HT-29 (cell line): ENCODE measurements around the gene LAMTOR1. TPM values are rescaled to one million over a fixed set of nuclear protein-coding genes. Genes with fewer than 3 reads are reported as not detected.

ENCODE experiments used
- DNase-seq: peaks from one replicate; pipeline ENCODE4 v3.0.0-alpha.2; 2015; ENCODE audit warnings: low spot score
- total RNA-seq: library from RNA; depleted of rRNA; stranded (reverse); fragments of >200 nt; shearing (Covaris generic); gene quantifications from 2 replicates; pipeline ENCODE4 v1.2.3, GENCODE V29; 2014

Gene LAMTOR1
- total RNA-seq, 1 experiment from 2014 or later, result 143 TPM

DNA sequence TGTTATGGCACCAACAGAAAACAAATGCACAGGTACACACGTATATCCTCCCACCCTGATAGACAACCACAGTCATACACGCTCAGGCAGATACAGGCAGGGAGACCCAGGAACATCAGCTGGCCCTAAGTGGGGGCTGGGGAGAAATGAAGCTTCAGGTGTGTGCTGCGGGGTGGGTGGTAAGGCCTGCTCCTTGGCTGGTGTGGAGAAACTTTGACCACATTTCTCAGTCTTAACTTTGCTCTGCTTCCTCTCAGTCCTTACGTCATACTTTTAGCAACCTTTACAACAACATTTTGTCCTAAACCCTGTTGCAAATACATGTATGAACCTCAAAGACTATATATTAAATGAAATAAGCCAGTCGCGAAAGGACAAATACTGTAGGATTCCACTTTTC, 16.1 kb upstream of the LAMTOR1 start:
- no peak for DNase-seq

DNA sequence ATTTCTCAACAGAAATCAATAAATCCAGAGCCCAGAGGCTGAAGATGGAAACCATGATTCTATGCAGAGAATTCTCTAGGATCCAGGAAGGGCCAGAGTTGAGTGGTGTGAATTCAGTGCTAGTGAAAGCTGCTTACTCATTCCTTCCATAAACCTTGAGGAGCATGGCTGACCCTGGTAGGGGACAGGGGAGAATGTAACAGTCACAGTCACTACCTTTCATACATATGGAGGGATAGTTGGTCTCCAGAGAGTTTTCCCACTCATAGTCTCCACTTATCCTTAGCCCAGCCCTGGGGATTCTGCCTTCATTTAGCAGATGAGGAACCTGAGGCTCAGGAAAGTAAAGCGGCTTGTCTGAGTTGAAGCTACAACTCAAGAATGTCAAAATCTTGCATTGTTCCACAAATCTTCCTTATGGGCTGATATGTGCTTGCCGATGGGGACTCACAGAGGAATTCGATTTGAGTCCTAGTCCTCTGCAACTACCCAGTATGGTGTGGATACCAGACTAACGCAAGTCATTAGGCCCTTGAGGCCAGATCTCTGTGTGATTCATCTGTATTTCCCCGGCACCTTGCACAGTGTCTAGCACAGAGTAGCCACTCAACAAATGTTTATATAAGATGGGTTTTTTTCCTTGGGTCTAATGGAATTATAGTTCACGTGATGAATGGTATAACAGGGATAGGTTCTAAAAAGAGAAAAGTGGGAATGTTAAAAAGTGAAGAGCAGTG, 13.1 kb upstream of the LAMTOR1 start:
- no peak for DNase-seq

DNA sequence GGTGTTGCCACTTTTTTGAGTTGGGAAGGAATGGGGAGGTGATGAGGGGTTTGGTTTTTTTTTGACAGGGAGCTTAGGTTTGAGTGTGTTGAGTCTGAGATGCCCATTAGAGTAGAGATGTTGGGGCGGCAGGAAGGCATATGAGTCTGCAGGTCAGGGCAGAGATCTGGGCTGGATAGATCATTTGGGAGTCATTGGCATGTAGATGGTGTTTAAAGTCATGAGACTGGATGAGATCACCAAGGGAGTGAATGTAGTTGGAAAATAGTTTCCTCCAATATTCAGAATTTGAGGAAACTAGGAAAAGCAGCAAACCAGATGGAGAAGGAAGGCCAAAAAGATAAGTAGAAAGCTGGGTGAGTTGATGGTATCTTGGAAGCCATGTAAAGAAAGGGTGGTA, 11.5 kb upstream of the LAMTOR1 start:
- DNase-seq, result no peak

DNA sequence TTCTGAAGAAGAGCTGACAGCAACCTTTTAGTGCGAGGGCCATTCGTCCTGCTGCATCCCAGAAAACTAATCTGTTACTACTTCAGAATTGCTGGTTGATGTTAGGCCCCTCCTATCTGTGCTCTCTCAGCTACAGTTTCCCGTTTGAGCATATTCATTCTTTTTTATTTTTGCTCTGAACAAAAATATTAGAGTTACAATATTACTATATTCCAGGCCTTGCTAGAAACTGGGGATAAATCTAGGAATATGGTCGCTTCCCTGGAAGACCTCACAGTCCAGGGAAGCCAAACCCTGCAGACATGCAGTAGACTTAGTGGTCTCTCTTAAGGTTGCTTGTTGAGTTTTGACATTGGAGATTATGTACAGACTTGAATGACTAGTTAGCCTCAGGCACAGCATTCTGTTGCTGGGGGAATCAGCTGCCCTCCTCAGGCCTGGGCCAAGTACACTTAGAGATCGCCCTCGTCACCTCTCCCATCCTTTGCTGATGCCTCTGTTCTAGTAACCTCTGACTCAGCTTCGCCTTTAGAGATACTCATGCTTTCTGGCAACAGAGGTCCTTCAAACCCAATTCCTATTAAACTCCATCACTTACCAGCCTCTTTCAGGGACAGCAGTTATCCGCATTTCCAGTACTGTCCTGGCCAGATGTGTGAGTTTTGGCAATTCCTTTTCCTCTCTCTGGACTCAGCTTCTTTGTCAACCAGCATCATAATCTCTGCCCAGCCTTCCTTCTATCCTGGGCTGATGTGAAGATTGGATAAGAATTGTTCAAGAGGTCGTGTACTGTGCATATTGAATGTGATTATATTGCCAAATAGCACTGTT, 10.1 kb upstream of the LAMTOR1 start:
- DNase-seq, result no peak

DNA sequence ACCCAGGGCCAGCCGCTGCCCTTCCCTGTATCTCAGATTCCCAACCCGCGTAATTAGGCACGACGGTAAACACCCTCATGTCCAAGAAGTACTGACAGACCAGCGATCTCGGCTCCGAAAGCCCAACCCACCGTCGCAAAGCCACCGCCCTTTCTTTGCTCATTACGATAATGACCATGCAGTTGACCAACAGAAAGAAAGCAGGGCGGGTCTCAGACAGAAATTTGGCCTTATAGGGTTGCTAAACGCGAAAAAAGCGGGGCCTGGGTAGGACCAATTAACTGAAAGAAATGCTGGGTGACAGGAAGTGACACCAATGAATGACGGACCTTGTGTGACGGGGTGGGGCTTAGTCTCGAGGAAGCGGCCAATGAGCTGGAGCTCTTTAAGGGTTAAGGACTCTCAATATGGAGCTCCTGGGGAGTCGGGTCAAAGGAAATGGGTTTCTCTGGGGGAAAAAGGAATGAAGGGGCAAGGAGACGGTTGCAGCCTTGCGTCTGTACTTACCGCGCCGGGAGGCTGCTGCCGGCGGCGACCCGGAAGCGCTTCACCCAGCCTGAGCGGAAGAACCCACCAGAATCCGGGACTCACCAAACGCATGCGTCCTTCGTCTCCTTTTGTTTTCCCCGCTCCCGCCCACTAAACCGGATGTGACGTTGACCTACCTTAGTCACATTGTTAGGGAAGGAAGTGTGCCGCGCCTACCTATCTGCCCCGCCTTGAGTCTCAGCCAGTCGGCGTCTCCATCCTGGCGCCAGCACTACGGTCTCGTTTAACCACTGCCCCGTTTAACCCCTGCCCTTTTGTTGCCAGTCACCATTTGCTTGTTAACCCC, 9.3 kb upstream of the LAMTOR1 start, which contains the start of gene ANAPC15:
Gene ANAPC15, minus strand, starts transcription at position 553 of the 835 bp plus-strand sequence. CDS start 1,419 bp downstream, outside the sequence.
- DNase-seq, result peak; percentile 100

DNA sequence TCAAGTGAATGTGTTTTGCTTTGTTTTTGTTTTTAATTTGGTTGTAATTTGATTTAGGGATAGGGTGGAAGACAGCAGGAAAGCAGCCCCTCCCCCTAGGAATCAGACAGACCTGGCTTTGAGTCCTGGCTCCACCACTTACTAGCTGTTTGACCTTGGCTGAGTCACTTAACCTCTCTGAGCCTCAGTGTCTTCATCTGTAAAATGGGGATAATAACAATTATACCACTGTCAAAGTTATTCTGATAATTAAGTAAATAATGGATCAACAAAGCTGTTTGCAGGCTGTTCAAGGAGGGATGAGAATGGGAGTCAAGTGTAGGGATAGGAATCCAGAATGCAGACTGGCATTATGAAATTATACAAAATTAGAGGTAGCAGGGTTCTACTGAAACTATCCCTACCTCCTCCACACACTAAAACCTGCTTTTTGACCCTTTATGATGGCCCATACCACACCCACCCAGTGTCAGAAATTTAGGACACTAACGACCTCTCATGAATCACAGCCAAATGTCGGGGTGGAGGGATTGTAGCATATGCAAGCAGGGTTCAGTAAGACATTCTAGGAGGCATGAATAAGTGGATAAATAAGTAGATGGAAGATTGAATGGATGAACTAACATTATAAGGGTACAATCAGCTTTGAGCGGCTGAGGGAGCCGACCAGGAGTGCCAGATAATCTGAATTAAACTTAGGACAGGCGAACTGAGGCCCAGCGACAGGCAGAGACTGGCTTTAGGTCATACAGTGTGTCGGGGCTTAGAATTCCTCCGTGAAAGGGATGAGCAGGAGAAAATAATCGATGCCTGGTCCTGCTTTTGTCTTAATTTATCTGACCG, 8.4 kb upstream of the LAMTOR1 start:
- no peak for DNase-seq

DNA sequence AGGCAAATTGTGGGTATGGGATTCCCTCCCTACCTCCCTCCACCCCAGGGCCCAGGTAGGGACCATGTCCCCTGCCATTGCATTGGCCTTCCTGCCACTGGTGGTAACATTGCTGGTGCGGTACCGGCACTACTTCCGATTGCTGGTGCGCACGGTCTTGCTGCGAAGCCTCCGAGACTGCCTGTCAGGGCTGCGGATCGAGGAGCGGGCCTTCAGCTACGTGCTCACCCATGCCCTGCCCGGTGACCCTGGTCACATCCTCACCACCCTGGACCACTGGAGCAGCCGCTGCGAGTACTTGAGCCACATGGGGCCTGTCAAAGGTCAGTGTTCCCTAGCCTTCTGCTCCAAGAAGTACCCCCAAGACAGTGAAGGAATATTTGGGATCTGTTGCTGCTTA, 2.8 kb upstream of the LAMTOR1 start, which contains the start of gene TOMT:
Gene TOMT, plus strand, starts transcription at position 37 of the 400 bp plus-strand sequence. Its CDS starts 28 bp downstream, at position 65.
- no peak for DNase-seq

DNA sequence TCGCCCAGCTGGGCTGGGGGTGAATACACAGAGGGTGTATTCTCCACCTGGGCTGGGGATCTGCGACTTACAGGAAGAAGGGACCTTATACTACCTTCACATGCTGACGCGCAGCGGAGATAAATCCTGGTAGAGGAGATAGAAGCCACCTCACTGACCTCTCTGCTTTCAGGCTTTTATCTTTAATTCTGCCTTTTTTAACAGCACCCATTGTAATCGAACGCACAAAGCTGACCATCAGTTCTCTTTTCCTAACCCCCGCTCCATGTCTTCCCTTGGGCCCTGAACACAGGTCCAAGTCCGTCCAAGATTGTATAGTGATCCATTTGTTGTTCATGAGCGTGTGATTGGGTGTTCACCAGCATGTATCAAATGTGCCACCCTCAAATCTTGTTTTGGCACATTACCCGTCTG, 664 bp upstream of the LAMTOR1 start:
- no peak for DNase-seq

DNA sequence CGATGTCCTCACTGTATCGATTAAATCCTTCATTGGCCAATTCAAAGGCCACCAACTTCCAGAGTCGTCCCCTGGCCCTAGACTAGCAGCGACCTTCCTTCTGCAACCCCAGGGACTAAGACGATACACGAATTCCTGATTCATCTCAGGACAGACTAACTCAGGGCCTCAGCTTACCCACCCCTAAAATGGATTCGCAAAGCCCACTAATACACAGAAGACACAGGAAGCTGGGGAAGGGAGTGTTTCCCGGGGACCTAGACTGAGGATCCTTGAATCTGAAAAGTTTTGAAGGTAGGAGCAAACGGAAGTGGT, 509 bp downstream of the LAMTOR1 start:
- DNase-seq, result no peak

DNA sequence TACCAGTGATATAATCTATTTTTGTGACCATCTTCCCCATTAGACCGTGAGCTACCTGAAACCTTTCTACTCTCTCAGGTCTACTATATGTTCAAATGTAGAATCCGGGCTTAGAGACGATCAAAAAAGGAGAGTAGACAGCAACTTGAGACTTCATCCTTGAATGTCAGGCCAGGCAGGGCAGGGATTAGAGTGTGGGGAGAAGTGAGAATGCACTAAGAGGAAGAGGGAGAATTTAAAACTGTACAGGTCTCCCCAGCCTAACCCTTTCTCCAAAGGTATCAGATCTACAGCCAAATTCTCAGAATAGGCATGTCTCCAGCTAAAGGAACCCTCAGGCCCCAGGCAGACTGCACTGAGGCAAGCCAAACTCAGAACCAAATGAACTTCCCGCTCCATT, 935 bp downstream of the LAMTOR1 start:
- no peak for DNase-seq

DNA sequence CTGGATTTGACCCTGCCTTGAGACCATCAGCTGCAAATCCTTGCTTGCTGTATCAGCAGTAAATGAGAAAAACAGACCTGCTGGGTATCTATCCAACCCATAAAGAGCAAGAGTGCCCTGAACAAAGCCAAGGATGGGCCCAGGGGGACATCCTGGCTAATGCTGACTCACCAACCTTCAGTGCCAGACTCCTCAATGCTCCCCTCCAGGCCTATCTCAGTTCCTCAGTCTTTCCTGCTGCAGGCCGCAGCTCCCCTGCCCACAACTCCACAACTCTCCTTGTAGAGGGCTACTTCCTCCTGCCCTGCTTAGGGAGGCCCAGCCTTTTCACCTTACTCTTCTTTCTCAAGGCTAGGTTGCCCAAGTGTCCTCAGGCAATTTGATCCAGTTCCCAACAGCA, 2.6 kb downstream of the LAMTOR1 start:
- no peak for DNase-seq

DNA sequence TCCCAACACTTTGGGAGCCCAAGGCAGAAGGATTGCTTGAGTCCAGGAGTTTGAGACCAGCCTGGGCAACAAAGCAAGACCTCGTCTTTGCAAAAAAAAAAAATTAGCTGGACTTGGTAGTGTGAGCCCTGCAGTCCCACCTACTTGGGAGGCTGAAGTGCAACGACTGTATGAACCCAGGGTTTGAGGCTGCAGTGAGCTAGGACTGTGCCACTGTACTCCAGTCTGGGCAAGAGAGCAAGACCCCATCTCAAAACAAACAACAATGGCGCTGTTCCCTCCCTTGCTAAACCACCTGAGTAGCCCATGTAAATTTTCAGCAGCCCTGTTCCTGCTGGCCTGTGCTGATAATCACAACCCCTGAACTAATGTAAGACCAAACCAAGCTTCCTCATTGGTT, 3.1 kb downstream of the LAMTOR1 start:
- DNase-seq, result no peak

DNA sequence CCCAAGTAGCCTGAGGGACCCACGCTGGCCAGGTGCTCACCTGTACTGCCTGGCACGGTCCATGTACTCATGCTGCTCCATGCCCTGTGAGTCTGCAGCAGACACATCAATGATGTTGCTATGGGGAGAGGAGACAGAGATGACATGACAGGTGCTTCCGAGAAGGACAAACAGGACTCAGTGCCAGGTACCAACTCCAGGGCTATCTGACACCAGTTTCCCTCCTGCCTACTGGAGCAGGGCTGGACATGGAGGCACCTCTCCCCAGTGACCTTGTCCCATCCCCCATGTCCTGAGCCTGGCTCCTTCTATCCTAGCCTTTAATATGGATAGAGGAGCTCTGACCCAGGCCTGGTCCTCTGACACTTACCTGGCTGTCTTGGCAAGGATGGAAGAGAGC, 4.4 kb downstream of the LAMTOR1 start:
- no peak for DNase-seq

DNA sequence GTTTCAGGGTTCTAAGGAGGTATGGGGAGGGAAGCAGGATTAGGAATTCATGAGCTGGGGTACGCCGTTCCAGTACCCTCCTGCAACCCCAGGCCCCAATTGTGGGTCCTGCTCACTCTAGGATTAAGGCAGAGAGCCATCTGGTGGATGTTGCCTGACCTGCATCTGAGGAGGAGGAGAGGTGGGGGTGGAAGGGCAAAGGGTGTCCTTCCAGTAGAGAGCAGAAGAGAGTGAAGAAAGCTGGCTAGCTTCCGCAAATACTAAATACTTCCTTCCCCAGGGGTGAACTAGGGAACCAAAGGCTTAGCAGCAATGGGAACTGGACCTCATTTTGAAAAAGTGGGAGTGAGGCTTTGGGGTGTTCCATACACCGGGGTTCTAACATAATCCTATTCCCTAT, 11.8 kb downstream of the LAMTOR1 start:
- DNase-seq, result peak; percentile 82

DNA sequence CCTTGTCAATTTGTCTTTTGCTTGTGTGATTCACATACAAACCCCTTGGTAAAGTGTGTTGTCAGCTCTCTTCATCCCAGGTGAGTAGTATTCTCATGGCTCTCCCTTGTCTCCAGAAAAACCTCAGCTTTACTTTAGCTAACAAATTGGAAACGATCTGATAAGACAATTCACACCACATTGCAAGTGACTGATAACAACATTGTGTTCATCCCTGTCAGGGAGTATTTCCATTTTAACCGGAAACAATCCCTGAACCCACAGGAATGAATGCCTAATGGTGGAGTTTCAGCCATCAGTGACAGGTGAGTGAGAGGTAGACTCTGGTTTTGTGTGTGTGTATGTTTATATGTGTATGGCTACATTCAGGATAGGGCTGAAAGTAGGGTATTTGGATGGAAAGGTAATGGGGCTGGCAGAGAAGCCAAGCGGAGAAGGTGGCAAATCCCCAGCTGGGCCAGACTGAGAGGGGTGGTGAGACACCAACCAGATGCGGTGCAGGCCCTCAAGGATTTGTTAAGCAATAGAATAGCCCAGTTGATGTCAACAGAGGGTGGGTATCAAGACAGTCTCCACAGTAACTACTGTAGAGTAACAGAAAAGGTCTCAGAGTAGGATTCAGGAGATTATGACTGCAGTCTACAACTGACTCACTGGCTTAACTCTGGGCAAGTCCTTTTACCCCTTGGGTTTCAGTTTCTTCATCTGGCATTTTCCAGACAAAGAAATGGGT, 14.9 kb downstream of the LAMTOR1 start:
- DNase-seq, result no peak

DNA sequence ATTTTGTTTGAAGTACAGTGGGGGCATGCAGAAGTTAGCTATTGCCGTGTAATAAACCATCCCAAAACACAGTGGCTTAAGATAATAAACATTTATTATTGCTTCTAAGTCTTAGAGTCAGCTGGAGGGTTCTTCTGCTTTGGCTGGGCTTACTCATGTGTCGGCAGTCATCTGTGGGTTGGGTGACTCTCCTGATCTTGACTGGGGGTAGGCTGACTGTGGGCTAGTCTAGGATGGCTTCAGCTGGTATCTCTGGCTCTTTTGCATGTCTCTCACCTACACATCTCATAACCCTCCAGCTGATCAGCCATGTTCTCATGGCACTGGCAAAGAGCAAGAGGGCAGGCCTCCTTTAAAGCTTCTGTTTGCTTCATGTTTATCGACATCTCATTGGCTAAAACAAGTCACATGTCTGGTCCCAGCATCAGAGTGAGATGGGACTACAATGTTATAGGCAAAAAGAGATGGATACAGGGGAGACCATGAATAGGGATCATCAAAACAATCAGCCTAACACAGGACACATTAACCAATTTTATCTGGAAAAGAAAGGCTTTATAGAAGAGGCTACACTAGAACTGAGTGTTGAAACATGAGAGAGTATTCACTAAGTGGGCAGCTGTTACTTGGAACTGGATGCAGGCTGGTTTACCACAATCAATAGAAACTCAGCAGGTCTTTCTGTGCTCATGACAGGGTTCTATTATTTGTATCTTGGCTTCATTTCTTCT, 17.3 kb downstream of the LAMTOR1 start:
- no peak for DNase-seq

DNA sequence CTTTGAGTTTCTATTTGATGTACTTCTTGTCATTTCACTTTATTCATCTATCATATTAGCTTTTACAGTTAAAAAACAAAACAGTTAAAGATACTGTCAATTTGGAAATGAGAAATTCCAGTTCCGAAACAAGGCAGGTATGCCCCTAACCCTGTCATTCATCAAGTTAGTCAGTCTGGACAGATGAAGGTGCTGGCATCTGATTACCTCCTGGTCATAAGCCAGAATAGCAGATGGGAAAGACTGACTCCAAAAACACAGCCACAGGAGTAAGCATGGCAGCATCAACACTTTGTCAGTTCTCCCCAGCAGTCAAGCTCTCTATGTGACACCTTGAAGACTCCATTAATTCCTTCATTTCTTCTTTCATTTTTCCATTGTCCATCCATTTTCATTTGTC, 18.1 kb downstream of the LAMTOR1 start:
- no peak for DNase-seq

DNA sequence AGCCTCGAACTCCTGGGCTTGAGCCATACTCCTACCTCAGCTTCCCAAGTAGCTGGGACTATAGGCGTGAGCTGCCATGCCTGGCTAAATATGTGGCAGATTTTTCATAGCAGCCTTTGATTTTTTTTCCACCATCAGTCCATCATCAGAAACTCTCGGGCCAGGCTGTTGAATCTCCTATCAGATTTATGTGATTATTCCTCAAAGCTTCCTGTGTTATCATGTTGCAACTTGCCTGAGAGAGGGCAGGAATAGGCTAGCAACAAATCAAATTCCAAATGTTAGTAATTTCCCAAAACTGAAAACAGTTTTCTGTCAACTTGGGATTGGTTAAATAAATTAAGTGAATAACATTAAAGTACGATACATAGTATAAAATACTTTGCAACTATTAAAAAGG, 19.0 kb downstream of the LAMTOR1 start:
- DNase-seq, result no peak

DNA sequence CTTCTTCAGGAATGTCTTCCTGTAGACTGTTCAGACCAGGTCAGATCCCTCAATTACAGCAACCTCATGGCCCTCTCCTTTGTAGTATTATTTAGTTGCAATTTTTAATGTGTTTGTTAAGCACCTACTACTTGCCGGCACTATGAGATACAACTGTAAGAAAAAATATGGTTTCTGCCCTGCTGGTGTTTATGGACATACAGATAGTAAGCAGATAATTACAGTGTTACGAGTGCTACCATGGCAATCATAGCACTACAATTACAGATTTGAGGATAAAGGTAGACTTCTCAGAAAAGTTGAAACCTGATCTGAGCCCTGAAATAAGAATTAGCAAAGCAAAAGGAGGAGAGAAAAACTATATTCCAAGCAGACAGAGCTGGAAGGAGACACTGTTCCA, 19.7 kb downstream of the LAMTOR1 start:
- no peak for DNase-seq
